ENCODE data around the gene MYLK2.
"Not testable (repeated sequence)": the region's sequence is repeated elsewhere in the genome, so short reads cannot be mapped to it uniquely, and the experiment has no call there.

Gene MYLK2

GRCh38 chr20:31819083-31819784, at the start of gene MYLK2:
Gene MYLK2, plus strand, starts transcription at chr20:31819356. Its CDS starts 225 bp downstream, at chr20:31819581.
- peak; percentile 45 for DNase-seq (ENCODE audit: low spot score)

- DNase-seq (ENCODE audit: low spot score), result no peak
Observed at GRCh38 chr20:31769681-31770080, 49.5 kb upstream of the MYLK2 start.

- no peak for DNase-seq (ENCODE audit: low spot score)
Observed at GRCh38 chr20:31770243-31770642, 48.9 kb upstream of the MYLK2 start.

- no peak for DNase-seq (ENCODE audit: low spot score)
Observed at GRCh38 chr20:31774408-31774807, 44.7 kb upstream of the MYLK2 start.

- no peak for DNase-seq (ENCODE audit: low spot score)
Observed at GRCh38 chr20:31780839-31781238, 38.3 kb upstream of the MYLK2 start.

GRCh38 chr20:31781945-31782344, 37.2 kb upstream of the MYLK2 start:
- DNase-seq (ENCODE audit: low spot score), result no peak

GRCh38 chr20:31784354-31785044, 34.7 kb upstream of the MYLK2 start:
- DNase-seq (ENCODE audit: low spot score), result no peak

GRCh38 chr20:31785089-31785488, 34.1 kb upstream of the MYLK2 start:
- DNase-seq (ENCODE audit: low spot score), result no peak

- DNase-seq (ENCODE audit: low spot score), result no peak
Observed at GRCh38 chr20:31788578-31788977, 30.6 kb upstream of the MYLK2 start.

GRCh38 chr20:31790401-31790800, 28.8 kb upstream of the MYLK2 start:
- DNase-seq (ENCODE audit: low spot score), result no peak

- no peak for DNase-seq (ENCODE audit: low spot score)
Observed at GRCh38 chr20:31797364-31797763, 21.8 kb upstream of the MYLK2 start.

GRCh38 chr20:31801508-31801907, 17.6 kb upstream of the MYLK2 start:
- DNase-seq (ENCODE audit: low spot score), result no peak

- no peak for DNase-seq (ENCODE audit: low spot score)
Observed at GRCh38 chr20:31803552-31804291, 15.4 kb upstream of the MYLK2 start.

GRCh38 chr20:31806564-31807355, 12.4 kb upstream of the MYLK2 start:
- no peak for DNase-seq (ENCODE audit: low spot score)

- DNase-seq (ENCODE audit: low spot score), result no peak
Observed at GRCh38 chr20:31808481-31808880, 10.7 kb upstream of the MYLK2 start.

- no peak for DNase-seq (ENCODE audit: low spot score)
Observed at GRCh38 chr20:31809661-31810060, 9.5 kb upstream of the MYLK2 start.

- DNase-seq (ENCODE audit: low spot score), result no peak
Observed at GRCh38 chr20:31811198-31811597, 8.0 kb upstream of the MYLK2 start.

GRCh38 chr20:31811796-31812728, 7.1 kb upstream of the MYLK2 start:
- no peak for DNase-seq (ENCODE audit: low spot score)

- no peak for DNase-seq (ENCODE audit: low spot score)
Observed at GRCh38 chr20:31813611-31814010, 5.5 kb upstream of the MYLK2 start.

GRCh38 chr20:31814142-31814541, 5.0 kb upstream of the MYLK2 start:
- not testable (repeated sequence) for DNase-seq (ENCODE audit: low spot score)
